WTC11 (cell line): ENCODE results near the gene C2orf80.

ENCODE experiments used
- CTCF ChIP-seq: fragments of 200-600 bp; IDR thresholded peaks from 2 replicates; pipeline ENCODE4 v1.8.0; 2022; ENCODE audit warnings: antibody characterized with exemption
- ETV6 ChIP-seq: sonication (generic); formaldehyde crosslinking; IDR thresholded peaks from 2 replicates; pipeline ENCODE4 v1.8.1; 2022; ENCODE audit warnings: mild to moderate bottlenecking, missing genetic modification reagents
- FOXJ3 ChIP-seq: sonication (generic); formaldehyde crosslinking; IDR thresholded peaks from 2 replicates; pipeline ENCODE4 v1.9.0; 2021; ENCODE audit warnings: missing genetic modification reagents, mild to moderate bottlenecking, borderline replicate concordance
- GRHL2 ChIP-seq: fragments of 250-450 bp; sonication (Bioruptor Pico); IDR thresholded peaks from 2 replicates; pipeline ENCODE4 v1.8.0; 2022; ENCODE audit warnings: mild to moderate bottlenecking, moderate library complexity; ENCODE audit not compliant: insufficient replicate concordance, severe bottlenecking
- KAT7 ChIP-seq: sonication (generic); formaldehyde crosslinking; IDR thresholded peaks from 2 replicates; pipeline ENCODE4 v1.8.1; 2023; ENCODE audit warnings: missing genetic modification reagents, mild to moderate bottlenecking, borderline replicate concordance
- SMAD3 ChIP-seq: sonication (generic); formaldehyde crosslinking; IDR thresholded peaks from 2 replicates; pipeline ENCODE4 v1.8.0; 2022; ENCODE audit warnings: missing genetic modification reagents, mild to moderate bottlenecking, borderline replicate concordance
- USF1 ChIP-seq: sonication (generic); formaldehyde crosslinking; IDR thresholded peaks from 2 replicates; pipeline ENCODE4 v1.8.0; 2022; ENCODE audit warnings: mild to moderate bottlenecking, missing genetic modification reagents
- ZNF232 ChIP-seq: sonication (generic); formaldehyde crosslinking; IDR thresholded peaks from 2 replicates; pipeline ENCODE4 v1.8.0; 2022; ENCODE audit warnings: mild to moderate bottlenecking, missing genetic modification reagents
- ZNF317 ChIP-seq: sonication (generic); formaldehyde crosslinking; IDR thresholded peaks from 2 replicates; pipeline ENCODE4 v1.8.1; 2023; ENCODE audit warnings: low read depth, mild to moderate bottlenecking, moderate library complexity, missing genetic modification reagents, borderline replicate concordance

- TF ChIP-seq FOXJ3 (CRISPR knock-in tag): no peak
- no peak for TF ChIP-seq USF1
- no peak for TF ChIP-seq CTCF
- no peak for TF ChIP-seq GRHL2
- TF ChIP-seq KAT7 (CRISPR knock-in tag): no peak
- no peak for TF ChIP-seq ZNF317 (CRISPR knock-in tag)
- no peak for TF ChIP-seq ETV6 (CRISPR knock-in tag)
- TF ChIP-seq SMAD3 (CRISPR knock-in tag): no peak
- TF ChIP-seq ZNF232 (CRISPR knock-in tag): no peak
Measured at GRCh38 chr2:208235860-208236259, 46.0 kb upstream of the C2orf80 start.
